Caco-2 (cell line): ENCODE measurements around the gene CNR2. TPM values are rescaled to one million over a fixed set of nuclear protein-coding genes. Genes with fewer than 3 reads are reported as not detected.

Source experiments
- BruUV-seq: library from RNA; stranded (reverse); fragments of 400-500 nt; replicated peaks from 2 replicates; lab custom pipeline; 2021; lab: Mats Ljungman, UMichigan
- CTCF ChIA-PET: fragments of 300-600 bp; sonication (Branson Sonifier 250); formaldehyde crosslinking; loops from one replicate; lab custom pipeline; 2022; ENCODE audit warnings: antibody characterized with exemption; lab: Charles Lee
- POLR2A ChIA-PET: fragments of 300-600 bp; sonication (Branson Sonifier 250); formaldehyde crosslinking; loops from one replicate; lab custom pipeline; 2022; ENCODE audit warnings: antibody characterized with exemption; lab: Charles Lee
- DNase-seq, 2 experiments: peaks; one replicate each; pipeline versions ENCODE4 v3.0.0 to v3.0.0-alpha.2; 2020 to 2022
- H3K27me3 ChIP-seq: replicated peaks from 2 replicates; pipeline ENCODE4 v1.6.0; 2011; ENCODE audit warnings: low read length; ENCODE audit not compliant: control insufficient read depth, insufficient read depth
- H3K36me3 ChIP-seq: 2 replicates; pipeline ENCODE4 v1.5.1; 2011; ENCODE audit warnings: low read length; ENCODE audit not compliant: control insufficient read depth, insufficient read depth
- H3K4me1 ChIP-seq: fragments of 250-450 bp; sonication (Bioruptor Pico); 2 replicates; pipeline ENCODE4 v1.5.1; 2020; ENCODE audit warnings: mild to moderate bottlenecking
- H3K4me3 ChIP-seq: 2 replicates; pipeline ENCODE4 v1.5.1; 2011; ENCODE audit warnings: low read depth, mild to moderate bottlenecking, control low read depth, low read length
- H3K9me3 ChIP-seq: fragments of 250-450 bp; sonication (Bioruptor Pico); 2 replicates; pipeline ENCODE4 v1.5.1; 2020; ENCODE audit warnings: mild to moderate bottlenecking, moderate library complexity
- H3K27ac Mint-ChIP-seq: one replicate; pipeline ENCODE4 v1.8.0; 2022; ENCODE audit warnings: mixed read lengths; ENCODE audit not compliant: unreplicated experiment
- H3K27me3 Mint-ChIP-seq: one replicate; pipeline ENCODE4 v1.8.0; 2022; ENCODE audit warnings: mixed read lengths; ENCODE audit not compliant: insufficient read depth, unreplicated experiment
- H3K36me3 Mint-ChIP-seq: one replicate; pipeline ENCODE4 v1.8.0; 2022; ENCODE audit warnings: mild to moderate bottlenecking, mixed read lengths; ENCODE audit not compliant: insufficient read depth, unreplicated experiment
- H3K4me1 Mint-ChIP-seq: one replicate; pipeline ENCODE4 v1.8.0; 2022; ENCODE audit warnings: low read depth, mixed read lengths; ENCODE audit not compliant: unreplicated experiment
- H3K4me3 Mint-ChIP-seq: one replicate; pipeline ENCODE4 v1.8.0; 2022; ENCODE audit warnings: mild to moderate bottlenecking, moderate library complexity, mixed read lengths; ENCODE audit not compliant: unreplicated experiment
- H3K9me3 Mint-ChIP-seq: one replicate; pipeline ENCODE4 v1.8.0; 2022; ENCODE audit warnings: mixed read lengths; ENCODE audit not compliant: unreplicated experiment
- CTCF ChIP-seq, 2 experiments: fragments of 200-600 bp in 1 of 2; IDR thresholded peaks; 1 replicate in 1 of 2; 2 replicates in 1 of 2; pipeline versions ENCODE4 v1.5.1 to v1.8.0; 2011 to 2022; ENCODE audit warnings: antibody characterized with exemption in 1 of 2, control low read depth in 1 of 2, inconsistent platforms in 1 of 2, low read depth in 1 of 2, low read length in 1 of 2, mild to moderate bottlenecking in 1 of 2, moderate library complexity in 1 of 2; ENCODE audit not compliant: insufficient read depth in 1 of 2, severe bottlenecking in 1 of 2, unreplicated experiment in 1 of 2
- intact Hi-C: fragments of 100-400 bp; cut with micrococcal nuclease; formaldehyde crosslinking; loops from one replicate; pipeline ENCODE4 v1.10.0; 2022; ENCODE audit not compliant: unreplicated experiment
- total RNA-seq: library from RNA; stranded (reverse); gene quantifications from 2 replicates; pipeline ENCODE4 v1.2.3, GENCODE V29; 2022

The CNR2 gene
- total RNA-seq, 1 experiment from 2014 or later: not detected

- ChIA-PET POLR2A (no interaction called here), CTCF (no interaction called here)
- no peaks in the 10 kb centered on the region for H3K27me3 Mint-ChIP-seq
Observed at GRCh38 chr1:23843644-23844043, 69.5 kb downstream of the CNR2 start.

GRCh38 chr1:23838401-23838866 lies 74.7 kb downstream of the CNR2 start:
- no peaks in the 10 kb centered on the region for H3K9me3 ChIP-seq
- no peaks in the 10 kb centered on the region for H3K36me3 ChIP-seq
- Mint-ChIP-seq H3K4me3 (peak overlapping the region; percentile 63), H3K27me3 (peaks cover 8% of the 10 kb centered on the region), H3K27ac (no peak overlapping the region), H3K36me3 (peaks cover 6% of the 10 kb centered on the region), H3K4me1 (peaks cover 7% of the 10 kb centered on the region), H3K9me3 (no peaks in the 10 kb centered on the region)
- DNase-seq: peak; percentile 65 to 71
- H3K4me3 ChIP-seq: peak overlapping the region; percentile 39
- ChIA-PET POLR2A (interaction anchor here (0.6 kb wide), 1 partner anchor 13 kb away, joined by 5 read pairs; no protein-coding TSS in a partner anchor), CTCF (interaction anchor here (0.5 kb wide), 1 partner anchor 13 kb away, joined by 3 read pairs; the partner anchor contains the start of gene HMGCL)
- TF ChIP-seq CTCF (IDR thresholded peaks at IDR 0.05; ENCODE audit: insufficient read depth in 1 of 2, low read depth in 1 of 2, low read length in 1 of 2, severe bottlenecking in 1 of 2, unreplicated experiment in 1 of 2): no peak
- H3K27me3 ChIP-seq: no peaks in the 10 kb centered on the region
- intact Hi-C loops: no loop called here
- no peaks in the 10 kb centered on the region for H3K4me1 ChIP-seq
- BruUV-seq: no TSS peak

More at GRCh38 chr1:23843644-23844043, 69.5 kb downstream of the CNR2 start:
- Mint-ChIP-seq H3K9me3 (no peaks in the 10 kb centered on the region), H3K4me1 (no peaks in the 10 kb centered on the region), H3K27ac (no peak overlapping the region), H3K4me3 (no peak overlapping the region), H3K36me3 (peaks cover 9% of the 10 kb centered on the region)
- DNase-seq: no peak
- H3K27me3 ChIP-seq: no peaks in the 10 kb centered on the region
- H3K4me3 ChIP-seq: no peak overlapping the region
- intact Hi-C loops: no loop called here
- no peaks in the 10 kb centered on the region; the same call in none of the 2 replicates for H3K36me3 ChIP-seq
- no peak for TF ChIP-seq CTCF (IDR thresholded peaks at IDR 0.05; ENCODE audit: insufficient read depth in 1 of 2, low read depth in 1 of 2, low read length in 1 of 2, severe bottlenecking in 1 of 2, unreplicated experiment in 1 of 2)
- no peaks in the 10 kb centered on the region for H3K9me3 ChIP-seq
- H3K4me1 ChIP-seq: no peaks in the 10 kb centered on the region
- BruUV-seq: no TSS peak

- Histone ChIP-seq H3K9me3 (no peaks in the 10 kb centered on the region), H3K27me3 (no peaks in the 10 kb centered on the region), H3K4me3 (peak overlapping the region; percentile 5; the same call in 1 of the 2 replicates), H3K4me1 (no peaks in the 10 kb centered on the region), H3K36me3 (no peaks in the 10 kb centered on the region)
- TF ChIP-seq CTCF (IDR thresholded peaks at IDR 0.05; ENCODE audit: insufficient read depth in 1 of 2, low read depth in 1 of 2, low read length in 1 of 2, severe bottlenecking in 1 of 2, unreplicated experiment in 1 of 2): no peak
- intact Hi-C loops: no loop called here
- Mint-ChIP-seq H3K36me3 (peaks cover 6% of the 10 kb centered on the region), H3K4me1 (peaks cover 7% of the 10 kb centered on the region), H3K9me3 (no peaks in the 10 kb centered on the region), H3K27ac (no peak overlapping the region), H3K4me3 (peak overlapping the region; percentile 63), H3K27me3 (peaks cover 8% of the 10 kb centered on the region)
- BruUV-seq: no TSS peak
- POLR2A ChIA-PET: interaction anchor here (0.6 kb wide), 1 partner anchor 12 kb away, joined by 5 read pairs; no protein-coding TSS in a partner anchor
- DNase-seq: peak in 1 of 2 experiments; percentile 3
- CTCF ChIA-PET: interaction anchor here (0.5 kb wide), 1 partner anchor 12 kb away, joined by 3 read pairs; the partner anchor contains the start of gene HMGCL
Observed at GRCh38 chr1:23837908-23838307, 75.3 kb downstream of the CNR2 start.
